C4-2B (cell line): ENCODE measurements around the gene H1-8.

ENCODE experiments used
- H3K27ac ChIP-seq: fragments of 450-650 bp; 2 replicates; pipeline ENCODE4 v1.5.1; 2017
- CTCF ChIP-seq: fragments of 450-650 bp; conservative IDR thresholded peaks from 2 replicates; pipeline ENCODE4 v1.5.1; 2017; ENCODE audit warnings: mild to moderate bottlenecking
- ZFX ChIP-seq: fragments of 450-650 bp; IDR thresholded peaks from 2 replicates; pipeline ENCODE4 v1.6.1; 2017

H1-8 gene

GRCh38 chr3:129573493-129573892 is 30.5 kb downstream of the H1-8 start:
- no peak overlapping the region for H3K27ac ChIP-seq
- TF ChIP-seq ZFX (no peak), CTCF (no peak)

- TF ChIP-seq CTCF (no peak), ZFX (no peak)
- H3K27ac ChIP-seq: no peak overlapping the region
These were observed 31.2 kb downstream of the H1-8 start for GRCh38 chr3:129574206-129574605.

- no peak overlapping the region for H3K27ac ChIP-seq
- TF ChIP-seq ZFX (no peak), CTCF (no peak)
These were observed 32.4 kb downstream of the H1-8 start for GRCh38 chr3:129575233-129575996.

- H3K27ac ChIP-seq: no peak overlapping the region; the same call in 1 of the 2 replicates
These were observed 33.0 kb downstream of the H1-8 start for GRCh38 chr3:129575997-129576384.

GRCh38 chr3:129576514-129577352 is 33.8 kb downstream of the H1-8 start:
- H3K27ac ChIP-seq: peak overlapping the region; percentile 3; the same call in 1 of the 2 replicates
- TF ChIP-seq CTCF (no peak), ZFX (no peak)

More at GRCh38 chr3:129575997-129576384, 33.0 kb downstream of the H1-8 start:
- TF ChIP-seq CTCF (no peak), ZFX (no peak)

GRCh38 chr3:129577366-129577765 is 34.4 kb downstream of the H1-8 start:
- peak overlapping the region; percentile 3; the same call in 1 of the 2 replicates for H3K27ac ChIP-seq

More at GRCh38 chr3:129577366-129577765, 34.4 kb downstream of the H1-8 start:
- TF ChIP-seq CTCF (no peak), ZFX (no peak)
